Stimulated activated CD4-positive, alpha-beta T cell treated with anti-CD3 and anti-CD28 coated beads, Interleukin-4, amount 100 ng/mL, for 24 hours (primary cell): ENCODE results near the gene RIPOR2.
A peak's percentile ranks its signal among the peaks of the same experiment; 100 is the strongest.

Experiments used
- DNase-seq: peaks from one replicate; pipeline ENCODE4 v3.0.0-alpha.2; 2020

Gene RIPOR2

GRCh38 chr6:24840187-24840586 is 95.6 kb downstream of the RIPOR2 start:
- no peak for DNase-seq

- no peak for DNase-seq
These were observed 96.8 kb downstream of the RIPOR2 start for GRCh38 chr6:24838994-24839393.

DNA sequence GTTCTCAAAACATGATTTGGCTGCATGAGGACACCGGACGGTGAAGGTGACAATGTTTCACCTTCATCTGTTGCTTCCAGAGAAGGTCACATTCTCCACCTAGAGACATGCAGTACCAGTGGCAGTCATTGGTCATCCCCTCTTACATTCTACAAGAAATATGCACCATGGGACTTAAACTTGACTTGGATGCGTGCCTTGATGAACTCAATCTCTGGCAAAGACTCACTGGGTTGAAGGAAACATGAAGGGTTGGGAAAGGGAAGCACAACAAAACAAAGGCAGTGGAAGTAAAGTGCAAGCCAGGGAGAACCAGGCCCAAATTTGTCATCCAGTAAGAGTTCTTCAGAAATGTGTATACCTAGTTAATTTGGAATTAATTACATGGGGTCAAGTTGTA is 97.7 kb downstream of the RIPOR2 start:
- no peak for DNase-seq

- DNase-seq, result no peak
These were observed 99.7 kb downstream of the RIPOR2 start for GRCh38 chr6:24836109-24836508.

- DNase-seq, result no peak
These were observed 101.9 kb downstream of the RIPOR2 start for GRCh38 chr6:24833711-24834386.

DNA sequence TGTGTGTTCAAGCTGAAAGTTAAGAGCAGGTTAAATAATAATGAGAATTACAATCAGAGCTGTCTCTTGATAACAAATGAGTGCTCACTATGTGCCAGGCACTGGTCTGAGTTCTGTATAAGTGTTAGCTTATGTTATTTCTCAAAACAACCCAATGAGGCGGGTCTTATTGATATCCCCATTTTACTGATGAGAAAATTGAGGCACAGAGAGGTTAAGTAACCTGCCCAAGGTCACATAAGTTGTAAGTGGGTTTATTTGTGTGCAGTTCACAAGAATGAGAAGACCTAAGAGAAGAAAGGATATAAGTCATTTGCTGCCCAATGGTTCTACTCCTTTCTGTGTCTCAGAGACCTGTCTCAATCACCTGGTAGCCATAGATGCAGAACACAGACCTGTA is 103.0 kb downstream of the RIPOR2 start:
- DNase-seq, result no peak

DNA sequence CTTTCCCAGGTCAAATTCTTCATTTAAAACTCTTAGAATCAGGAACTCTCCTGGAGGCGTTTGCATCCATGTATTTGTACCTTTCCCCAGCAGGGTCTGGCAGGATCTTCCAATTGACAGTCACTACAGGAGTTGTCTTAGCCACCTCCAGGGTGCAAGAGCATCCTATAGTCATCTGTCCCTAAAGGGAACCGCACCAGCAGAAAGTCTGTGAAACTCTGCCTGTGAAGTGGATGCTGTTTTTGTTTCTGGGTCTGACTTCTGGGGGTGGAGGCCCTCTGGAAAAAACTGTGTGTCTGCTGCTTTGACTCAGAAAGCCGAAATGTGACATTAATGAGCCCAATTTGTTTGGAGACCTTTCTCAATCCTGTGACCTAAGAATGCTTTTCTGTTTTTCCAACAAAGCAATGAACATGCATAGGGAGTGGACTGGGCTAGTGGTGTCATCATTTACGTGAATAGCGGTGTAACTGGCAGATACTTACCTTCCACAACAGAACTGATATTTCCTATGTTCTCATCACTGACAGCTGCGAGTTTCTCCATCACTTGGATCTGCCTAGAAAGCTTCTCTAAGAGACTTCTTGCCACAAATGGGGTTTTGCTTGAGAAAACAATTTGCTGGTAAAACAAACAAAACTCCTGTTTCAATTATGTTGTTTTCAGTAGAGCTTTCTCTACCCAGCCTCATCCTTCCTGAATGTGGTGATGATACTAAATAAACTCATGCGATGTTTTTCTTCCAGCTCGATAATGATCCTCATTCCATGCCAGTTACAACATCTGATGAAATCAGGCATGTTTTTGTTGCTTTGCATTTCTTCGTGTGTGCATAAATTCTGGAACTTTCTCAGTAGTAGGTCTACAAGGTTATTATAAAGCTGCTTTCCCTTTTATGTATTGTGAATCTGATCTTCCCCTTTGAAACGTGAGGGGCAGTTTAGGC is 103.7 kb downstream of the RIPOR2 start:
- DNase-seq, result peak; percentile 19

DNA sequence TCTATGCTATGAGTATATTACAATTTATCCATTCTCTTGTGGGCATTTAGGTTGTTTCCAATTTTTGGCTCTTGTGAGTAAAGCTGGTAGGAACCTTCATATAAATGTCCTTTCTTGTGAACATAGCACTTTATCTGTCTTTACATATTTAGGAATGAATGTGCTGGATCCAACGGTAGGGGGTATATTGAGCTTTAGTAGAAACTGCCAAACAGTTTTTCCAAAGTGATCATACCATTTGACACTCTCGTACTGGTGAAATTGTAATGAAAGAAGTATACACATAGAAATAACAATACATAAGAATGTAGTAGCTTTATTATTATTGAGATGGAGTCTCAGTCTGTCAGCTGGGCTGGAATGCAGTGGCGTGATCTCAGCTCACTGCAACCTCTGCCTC is 106.1 kb downstream of the RIPOR2 start:
- no peak for DNase-seq

GRCh38 chr6:24827970-24828369 is 107.8 kb downstream of the RIPOR2 start:
- DNase-seq, result no peak

GRCh38 chr6:24827162-24827561 is 108.6 kb downstream of the RIPOR2 start:
- DNase-seq, result no peak

DNA sequence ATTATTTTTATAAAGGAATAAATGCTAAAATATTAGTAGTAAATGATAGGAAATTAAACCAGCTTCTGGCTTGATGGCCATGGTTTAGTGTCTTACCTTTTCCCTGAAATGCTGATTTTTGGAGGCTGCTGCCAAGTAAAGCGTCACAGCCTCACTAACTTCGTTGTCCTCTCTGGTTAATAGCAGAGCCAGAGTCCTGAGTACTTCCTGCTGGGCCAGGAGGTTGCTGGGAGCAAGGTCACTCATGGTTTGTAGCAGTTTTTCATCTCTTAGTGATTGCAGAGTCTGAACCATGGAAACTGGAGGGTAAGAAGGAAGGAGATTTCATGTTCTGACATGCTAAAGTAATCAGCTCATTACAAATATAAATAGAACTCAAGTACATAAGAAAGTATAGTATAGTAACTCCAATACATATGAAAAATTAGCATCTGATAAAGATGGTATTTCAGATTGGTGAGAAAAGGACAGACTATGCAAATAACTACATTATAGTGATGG is 110.6 kb downstream of the RIPOR2 start:
- no peak for DNase-seq

GRCh38 chr6:24824142-24824938 is 111.4 kb downstream of the RIPOR2 start:
- DNase-seq, result no peak

DNA sequence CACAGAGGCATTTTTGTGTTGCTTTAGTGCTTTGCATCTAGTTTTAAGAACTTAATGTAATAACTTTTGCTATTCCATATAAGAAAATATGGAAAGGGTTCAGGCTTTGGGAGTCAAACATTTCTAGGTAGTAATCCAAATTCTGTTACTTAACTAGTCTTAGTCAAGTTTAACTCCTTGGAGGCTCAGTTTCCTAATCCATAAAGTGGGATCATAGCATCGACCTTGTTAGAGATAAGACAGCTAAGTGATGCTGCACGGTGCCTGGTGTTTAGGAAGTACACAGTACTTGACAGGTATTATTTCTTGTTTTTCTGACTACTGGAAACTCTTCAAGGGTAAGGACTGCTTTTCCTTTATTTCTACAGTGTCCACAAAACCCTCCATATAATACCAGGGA is 112.6 kb downstream of the RIPOR2 start:
- DNase-seq, result no peak

DNA sequence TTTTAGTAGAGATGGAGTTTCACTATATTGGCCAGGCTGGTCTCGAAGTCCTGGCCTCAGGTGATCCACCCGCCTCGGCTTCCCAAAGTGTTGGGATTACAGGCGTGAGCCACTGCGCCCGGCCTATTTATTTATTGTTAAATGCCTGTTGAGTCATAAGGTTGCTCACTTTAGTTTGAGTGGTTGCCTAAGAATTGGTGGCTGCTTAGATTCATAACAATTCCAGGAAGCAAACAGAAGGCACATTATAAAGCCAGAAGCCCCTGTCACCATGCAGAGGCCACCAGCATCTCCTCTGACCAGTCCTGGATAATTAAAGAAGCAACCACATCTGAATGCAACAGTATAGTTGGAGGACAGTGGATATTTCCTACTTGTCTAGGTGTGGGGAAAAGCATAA is 113.1 kb downstream of the RIPOR2 start:
- DNase-seq, result no peak

- no peak for DNase-seq
These were observed 113.8 kb downstream of the RIPOR2 start for GRCh38 chr6:24821860-24822444.

DNA sequence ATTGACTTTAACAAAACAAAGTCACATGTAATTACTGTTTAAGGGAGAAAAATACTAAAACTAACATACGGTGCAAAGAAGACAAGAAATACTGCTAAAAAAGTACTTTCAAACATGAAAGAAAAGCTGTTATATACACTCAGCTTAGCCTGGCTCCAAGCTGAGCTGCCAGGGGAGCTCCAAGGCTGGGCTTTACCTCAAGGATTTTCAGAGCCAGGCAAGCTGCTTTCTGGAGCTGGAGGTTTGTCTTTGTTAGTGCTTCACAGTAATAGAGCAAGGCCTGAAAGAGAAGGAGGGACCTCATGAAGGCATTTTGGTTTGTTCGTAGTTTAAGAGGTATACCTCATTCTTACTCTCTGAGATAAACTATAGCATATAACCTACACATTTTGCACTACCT is 117.4 kb downstream of the RIPOR2 start:
- no peak for DNase-seq

DNA sequence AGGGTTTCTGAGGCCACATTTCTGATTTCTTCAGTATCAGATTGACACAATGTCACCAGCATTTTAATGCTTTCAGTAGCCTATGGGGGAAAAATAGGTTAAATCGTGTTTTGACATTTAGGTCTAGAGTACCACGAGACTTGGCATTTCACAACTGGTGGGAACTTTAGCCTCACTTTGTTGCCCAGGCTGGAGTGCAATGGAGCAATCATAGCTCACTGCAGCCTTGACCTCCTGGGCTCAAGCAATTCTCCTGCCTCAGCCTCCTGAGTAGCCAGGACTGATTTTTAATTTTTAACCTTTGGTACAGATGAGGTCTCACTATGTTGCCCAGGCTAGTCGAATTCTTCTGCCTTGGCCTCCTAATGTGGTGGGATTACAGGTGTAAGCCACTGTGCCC is 126.0 kb downstream of the RIPOR2 start:
- no peak for DNase-seq

- no peak for DNase-seq
These were observed 128.2 kb downstream of the RIPOR2 start for GRCh38 chr6:24807584-24807983.

GRCh38 chr6:24802271-24803059 is 133.3 kb downstream of the RIPOR2 start:
- DNase-seq, result no peak

DNA sequence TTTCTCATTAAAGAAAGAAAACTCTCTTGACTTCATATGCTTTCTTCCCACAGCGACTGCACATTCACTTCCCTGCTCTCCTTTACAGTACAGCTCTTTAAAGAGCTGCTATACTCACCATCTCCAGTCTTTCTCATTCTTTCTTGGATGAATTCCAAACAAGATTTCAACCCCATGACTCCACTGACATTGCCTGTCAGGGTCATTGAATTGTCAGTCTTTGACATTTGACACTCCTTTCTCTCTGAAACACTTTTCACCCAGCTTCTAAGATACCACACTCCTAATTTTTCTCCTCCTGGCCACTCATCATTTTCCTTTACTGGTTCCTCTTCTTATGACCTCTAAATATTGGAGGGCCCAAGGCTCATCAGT is 136.2 kb downstream of the RIPOR2 start:
- no peak for DNase-seq

DNA sequence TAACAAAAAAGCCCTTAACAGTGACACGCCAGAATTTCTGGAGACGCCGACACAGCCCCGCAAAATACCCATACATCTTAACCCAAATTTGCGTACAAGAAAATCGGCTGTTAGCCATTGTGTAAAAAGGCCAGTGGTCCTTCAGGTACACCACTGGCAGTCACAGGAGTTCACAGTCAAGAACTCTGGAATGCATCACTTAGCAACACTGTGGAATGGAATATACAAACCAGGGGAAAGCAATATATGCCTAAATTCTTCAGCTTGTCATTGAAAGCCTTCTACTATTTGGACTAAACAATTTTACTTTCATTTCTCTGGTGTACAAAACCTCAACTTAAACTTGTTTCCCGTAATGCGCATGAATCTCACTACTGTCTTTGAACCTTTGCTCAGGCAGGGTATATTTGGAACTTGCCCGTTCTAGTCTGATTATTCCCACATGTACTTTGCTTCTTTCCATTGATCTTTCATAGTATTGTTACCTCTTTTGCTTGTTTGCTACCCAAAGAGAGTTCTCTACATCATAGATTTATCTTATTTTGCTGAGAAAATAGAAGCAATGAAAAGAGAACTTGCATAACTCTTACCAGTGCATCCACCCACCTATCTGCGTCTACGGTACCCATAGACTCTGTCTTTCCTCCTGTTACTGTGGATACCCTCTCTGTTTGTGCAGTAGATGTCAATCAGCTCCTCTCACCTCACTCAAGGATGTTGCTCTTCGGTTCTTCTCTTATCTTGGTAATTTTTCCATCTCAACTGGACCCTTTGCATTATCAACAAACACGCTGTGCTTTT is 136.8 kb downstream of the RIPOR2 start, which contains the start of gene ARMH2:
TSS of gene ARMH2 (minus strand) at position 178 of the 801 bp plus-strand sequence. CDS start at position 118, 60 bp downstream.
- no peak for DNase-seq
